CD4-positive, alpha-beta memory T cell (primary cell): ENCODE results near the gene EPM2A. TPM values are rescaled to one million over a fixed set of nuclear protein-coding genes. Genes with fewer than 3 reads are reported as not detected.

Source experiments
- CTCF ChIA-PET: fragments of 350-600 bp; sonication (Branson Sonifier 250); formaldehyde crosslinking; loops from one replicate; lab custom pipeline; 2021; ENCODE audit warnings: inconsistent platforms; ENCODE audit not compliant: partially characterized antibody; lab: Charles Lee
- POLR2A ChIA-PET: fragments of 350-600 bp; sonication (Branson Sonifier 250); formaldehyde crosslinking; loops from one replicate; lab custom pipeline; 2021; ENCODE audit not compliant: partially characterized antibody; lab: Charles Lee
- DNase-seq, 5 donors: peaks; one replicate each; pipeline versions ENCODE4 v3.0.0 to v3.0.0-alpha.2; 2020 to 2022; ENCODE audit warnings: mixed read lengths in 1 of 5
- H3K27ac ChIP-seq: one replicate; pipeline ENCODE4 v1.7.0; 2013; ENCODE audit warnings: low read depth, low read length
- H3K27me3 ChIP-seq: 2 replicates; pipeline ENCODE4 v1.7.0; 2013; ENCODE audit warnings: mild to moderate bottlenecking, low read length, moderate library complexity; ENCODE audit not compliant: insufficient read depth
- H3K36me3 ChIP-seq: 2 replicates; pipeline ENCODE4 v1.7.0; 2013; ENCODE audit warnings: mild to moderate bottlenecking, low read length, moderate library complexity; ENCODE audit not compliant: insufficient read depth
- H3K4me1 ChIP-seq: 2 replicates; pipeline ENCODE4 v1.7.0; 2013; ENCODE audit warnings: mild to moderate bottlenecking, low read length, moderate library complexity; ENCODE audit not compliant: insufficient read depth
- H3K4me3 ChIP-seq, 2 donors: one replicate each; pipeline ENCODE4 v1.7.0; 2013; ENCODE audit warnings: low read length in 2 of 2, mild to moderate bottlenecking in 1 of 2
- H3K9me3 ChIP-seq, 2 donors: one replicate each; pipeline ENCODE4 v1.7.0; 2013; ENCODE audit warnings: low read length in 2 of 2, control low read depth in 1 of 2; ENCODE audit not compliant: control insufficient read depth in 1 of 2
- H3K27ac Mint-ChIP-seq, 7 donors: one replicate each; pipeline ENCODE4 v1.8.0; 2020 to 2021; ENCODE audit warnings: mixed read lengths in 7 of 7, mild to moderate bottlenecking in 6 of 7, inconsistent platforms in 3 of 7, moderate library complexity in 3 of 7
- H3K27me3 Mint-ChIP-seq, 2 donors: one replicate each; pipeline ENCODE4 v1.8.0; 2020 to 2021; ENCODE audit warnings: mixed read lengths in 2 of 2
- H3K36me3 Mint-ChIP-seq, 2 donors: one replicate each; pipeline ENCODE4 v1.8.0; 2020 to 2021; ENCODE audit warnings: mixed read lengths in 2 of 2, inconsistent platforms in 1 of 2, mild to moderate bottlenecking in 1 of 2
- H3K4me1 Mint-ChIP-seq, 4 donors: one replicate each; pipeline ENCODE4 v1.8.0; 2020 to 2021; ENCODE audit warnings: mixed read lengths in 4 of 4, mild to moderate bottlenecking in 1 of 4
- H3K4me3 Mint-ChIP-seq, 8 donors: one replicate each; pipeline ENCODE4 v1.8.0; 2020 to 2021; ENCODE audit warnings: mixed read lengths in 8 of 8, mild to moderate bottlenecking in 7 of 8, moderate library complexity in 6 of 8, inconsistent platforms in 3 of 8
- H3K9me3 Mint-ChIP-seq, 8 donors: one replicate each; pipeline ENCODE4 v1.8.0; 2020 to 2021; ENCODE audit warnings: mixed read lengths in 8 of 8, mild to moderate bottlenecking in 5 of 8, inconsistent platforms in 3 of 8, moderate library complexity in 1 of 8
- intact Hi-C: fragments of 100-400 bp; cut with micrococcal nuclease; formaldehyde crosslinking; loops from one replicate; pipeline ENCODE4 v1.15.1; 2023
- polyA plus RNA-seq, 2 donors: library from polyadenylated mRNA; unstranded; fragments of 300-500 nt; fragmentation: Illumina TruSeq; gene quantifications; one replicate each; pipeline ENCODE4 v1.2.3, GENCODE V29; 2021
- total RNA-seq, 2 experiments: library from RNA; stranded (reverse); gene quantifications; one replicate each; pipeline ENCODE4 v1.2.3, GENCODE V29; 2021

The EPM2A gene
- total and polyA plus RNA-seq, 4 experiments from 2014 or later, result 2.6 to 15.1 (median 9.3) TPM

- Mint-ChIP-seq H3K4me3 (no peak overlapping the region), H3K27me3 (no peaks in the 10 kb centered on the region), H3K9me3 (no peaks in the 10 kb centered on the region), H3K27ac (no peak overlapping the region), H3K36me3 (peaks cover 17 to 36% of the 10 kb centered on the region in 2 donors), H3K4me1 (no peaks in the 10 kb centered on the region)
- intact Hi-C loops, result no loop called here
- H3K27me3 ChIP-seq, result no peaks in the 10 kb centered on the region
- H3K4me1 ChIP-seq, result no peaks in the 10 kb centered on the region
- no peaks in the 10 kb centered on the region for H3K36me3 ChIP-seq
- ChIA-PET POLR2A (no interaction called here), CTCF (interaction anchor here (2.7 kb wide), 1 partner anchor 7 kb away, joined by 23 read pairs; no protein-coding TSS in a partner anchor)
- no peak for DNase-seq
- H3K27ac ChIP-seq, result no peak overlapping the region
- no peak overlapping the region for H3K4me3 ChIP-seq
- H3K9me3 ChIP-seq, result no peaks in the 10 kb centered on the region
Observed at GRCh38 chr6:145626857-145627256, 108.5 kb downstream of the EPM2A start.

GRCh38 chr6:145623231-145623630, 112.1 kb downstream of the EPM2A start:
- ChIA-PET CTCF (interaction anchor here (1.4 kb wide), 1 partner anchor 10 kb away, joined by 9 read pairs; no protein-coding TSS in a partner anchor), POLR2A (no interaction called here)
- no peak overlapping the region for H3K27ac ChIP-seq
- Mint-ChIP-seq H3K4me3 (no peak overlapping the region), H3K9me3 (peaks cover 0 to 5% (median 0%) of the 10 kb centered on the region in 8 donors), H3K4me1 (no peaks in the 10 kb centered on the region), H3K27ac (no peak overlapping the region), H3K36me3 (peaks cover 10 to 14% of the 10 kb centered on the region in 2 donors), H3K27me3 (no peaks in the 10 kb centered on the region)
- H3K4me3 ChIP-seq, result no peak overlapping the region
- no peaks in the 10 kb centered on the region for H3K4me1 ChIP-seq
- H3K9me3 ChIP-seq, result no peaks in the 10 kb centered on the region
- no peak for DNase-seq
- intact Hi-C loops, result no loop called here
- H3K27me3 ChIP-seq, result no peaks in the 10 kb centered on the region
- no peaks in the 10 kb centered on the region for H3K36me3 ChIP-seq

DNA sequence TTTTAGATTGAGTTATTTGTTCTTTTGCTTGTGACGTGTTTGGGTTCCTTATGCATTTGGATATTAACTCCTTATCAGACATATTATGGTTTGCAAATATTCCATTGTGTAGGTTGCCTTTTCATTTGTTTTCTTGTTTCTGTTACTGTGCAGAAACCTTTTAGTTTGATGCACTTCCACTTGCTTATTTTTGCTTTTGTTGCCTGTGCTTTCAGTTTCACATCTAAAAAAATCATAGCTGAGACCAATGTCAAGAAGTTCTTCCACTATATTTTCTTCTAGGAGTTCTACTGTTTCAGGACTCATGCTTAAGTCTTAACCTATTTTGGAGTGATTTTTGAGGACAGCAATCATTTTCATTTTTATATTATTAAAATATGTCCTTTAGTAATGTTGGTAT, 113.5 kb downstream of the EPM2A start:
- no peak for DNase-seq
- H3K4me1 ChIP-seq, result no peaks in the 10 kb centered on the region
- H3K27me3 ChIP-seq, result no peaks in the 10 kb centered on the region
- peaks cover 0 to 8% (median under 1%) of the 10 kb centered on the region in 8 donors for H3K9me3 Mint-ChIP-seq
- intact Hi-C loops, result no loop called here
- POLR2A ChIA-PET, result no interaction called here
- no peak overlapping the region for H3K4me3 Mint-ChIP-seq
- no peak overlapping the region for H3K4me3 ChIP-seq
- CTCF ChIA-PET, result interaction anchor here (1.4 kb wide), 1 partner anchor 12 kb away, joined by 9 read pairs; no protein-coding TSS in a partner anchor
- no peak overlapping the region for H3K27ac Mint-ChIP-seq
- no peaks in the 10 kb centered on the region for H3K9me3 ChIP-seq
- H3K4me1 Mint-ChIP-seq, result no peaks in the 10 kb centered on the region
- H3K36me3 ChIP-seq, result no peaks in the 10 kb centered on the region
- no peak overlapping the region for H3K27ac ChIP-seq
- H3K36me3 Mint-ChIP-seq, result peaks cover 4 to 6% of the 10 kb centered on the region in 2 donors
- H3K27me3 Mint-ChIP-seq, result no peaks in the 10 kb centered on the region

DNA sequence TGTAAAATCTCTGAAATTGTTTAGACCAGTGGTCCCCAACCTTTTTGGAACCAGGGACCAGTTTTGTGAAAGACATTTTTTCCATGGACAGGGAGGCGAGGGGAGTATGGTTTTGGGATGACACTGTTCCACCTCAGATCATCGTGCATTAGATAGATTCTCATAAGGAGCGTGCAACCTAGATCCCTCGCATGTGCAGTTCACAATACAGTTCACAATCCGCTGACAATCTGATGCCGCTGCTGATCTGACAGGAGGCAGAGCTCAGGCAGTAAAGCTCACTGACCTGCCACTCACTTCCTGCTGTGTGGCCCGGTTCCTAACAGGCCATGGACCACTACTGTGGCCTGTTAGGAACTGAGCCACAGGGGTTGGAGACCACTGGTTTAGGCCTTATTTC, 115.2 kb downstream of the EPM2A start:
- H3K36me3 ChIP-seq, result no peaks in the 10 kb centered on the region
- ChIA-PET CTCF (interaction anchor here (0.7 kb wide), 1 partner anchor 14 kb away, joined by 4 read pairs; no protein-coding TSS in a partner anchor), POLR2A (no interaction called here)
- no peaks in the 10 kb centered on the region for H3K27me3 Mint-ChIP-seq
- no peaks in the 10 kb centered on the region for H3K27me3 ChIP-seq
- no peaks in the 10 kb centered on the region for H3K4me1 ChIP-seq
- intact Hi-C loops, result no loop called here
- no peak overlapping the region for H3K27ac Mint-ChIP-seq
- H3K9me3 ChIP-seq, result no peaks in the 10 kb centered on the region
- H3K4me3 ChIP-seq, result no peak overlapping the region
- H3K27ac ChIP-seq, result no peak overlapping the region
- DNase-seq, result no peak
- H3K4me3 Mint-ChIP-seq, result no peak overlapping the region
- no peaks in the 10 kb centered on the region for H3K36me3 Mint-ChIP-seq
- peaks cover 0 to 8% (median 3%) of the 10 kb centered on the region in 8 donors for H3K9me3 Mint-ChIP-seq
- H3K4me1 Mint-ChIP-seq, result no peaks in the 10 kb centered on the region

DNA sequence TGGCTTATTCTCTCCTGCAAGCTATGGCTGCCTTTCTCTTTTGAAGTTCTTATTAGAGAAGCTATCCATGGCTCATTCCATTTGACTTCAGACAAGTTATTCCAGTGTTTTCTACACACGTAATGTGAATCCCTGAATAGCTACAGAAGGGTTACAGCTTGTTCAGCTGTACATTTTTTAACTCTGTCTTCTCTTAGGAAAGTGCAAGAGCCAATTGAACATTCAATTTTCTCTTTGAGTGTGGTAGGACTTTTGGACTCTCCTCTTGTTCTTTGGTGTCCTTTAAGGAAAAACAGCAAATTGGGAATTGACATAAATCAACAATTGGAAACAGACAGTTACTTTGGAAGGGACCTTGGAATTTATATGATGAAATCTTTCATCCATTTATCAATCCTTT, 125.8 kb downstream of the EPM2A start:
- Mint-ChIP-seq H3K4me1 (no peaks in the 10 kb centered on the region), H3K4me3 (no peak overlapping the region), H3K27me3 (peaks cover 3 to 7% of the 10 kb centered on the region in 2 donors), H3K9me3 (peaks cover 0 to 3% (median 2%) of the 10 kb centered on the region in 8 donors), H3K27ac (no peak overlapping the region), H3K36me3 (no peaks in the 10 kb centered on the region)
- CTCF ChIA-PET, result interaction anchor here (7.1 kb wide), 1 partner anchor 25 kb away, joined by 41 read pairs; no protein-coding TSS in a partner anchor
- intact Hi-C loops, result no loop called here
- Histone ChIP-seq H3K9me3 (no peaks in the 10 kb centered on the region), H3K27ac (no peak overlapping the region), H3K36me3 (no peaks in the 10 kb centered on the region), H3K4me1 (no peaks in the 10 kb centered on the region), H3K4me3 (no peak overlapping the region), H3K27me3 (no peaks in the 10 kb centered on the region)
- POLR2A ChIA-PET, result no interaction called here
- DNase-seq, result no peak

DNA sequence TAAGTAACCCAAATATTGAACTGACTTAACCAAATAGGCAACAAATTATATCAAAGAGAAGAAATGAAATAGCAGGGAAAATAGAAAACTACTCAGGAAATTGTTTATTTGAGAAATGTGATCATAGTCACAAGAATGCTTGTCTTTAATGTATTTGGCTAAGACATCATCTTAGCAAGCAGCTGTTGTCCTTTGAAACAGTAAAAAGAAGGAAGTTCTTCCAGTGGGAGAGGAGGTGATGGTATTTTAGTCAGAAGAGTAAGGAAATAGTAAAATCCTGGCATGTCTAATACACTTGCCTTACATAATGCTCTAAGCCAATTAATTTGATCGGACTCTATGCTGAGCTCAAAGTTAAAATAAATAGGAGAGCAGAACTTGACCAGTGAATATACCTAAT, 126.5 kb downstream of the EPM2A start:
- H3K36me3 ChIP-seq, result no peaks in the 10 kb centered on the region
- DNase-seq, result no peak
- intact Hi-C loops, result no loop called here
- no peaks in the 10 kb centered on the region for H3K27me3 ChIP-seq
- no peaks in the 10 kb centered on the region for H3K4me1 ChIP-seq
- Mint-ChIP-seq H3K27ac (no peak overlapping the region), H3K4me3 (no peak overlapping the region), H3K36me3 (no peaks in the 10 kb centered on the region), H3K4me1 (no peaks in the 10 kb centered on the region), H3K27me3 (peaks cover 3 to 7% of the 10 kb centered on the region in 2 donors), H3K9me3 (peaks cover 0 to 3% (median under 1%) of the 10 kb centered on the region in 8 donors)
- no peak overlapping the region for H3K4me3 ChIP-seq
- H3K9me3 ChIP-seq, result no peaks in the 10 kb centered on the region
- ChIA-PET POLR2A (no interaction called here), CTCF (interaction anchor here (7.1 kb wide), 1 partner anchor 25 kb away, joined by 41 read pairs; no protein-coding TSS in a partner anchor)
- H3K27ac ChIP-seq, result no peak overlapping the region

GRCh38 chr6:145603991-145604390, 131.3 kb downstream of the EPM2A start:
- DNase-seq, result no peak
- Mint-ChIP-seq H3K4me1 (no peaks in the 10 kb centered on the region), H3K27ac (no peak overlapping the region), H3K27me3 (peaks cover 3 to 8% of the 10 kb centered on the region in 2 donors), H3K36me3 (no peaks in the 10 kb centered on the region), H3K4me3 (no peak overlapping the region), H3K9me3 (peaks cover 0 to 5% (median under 1%) of the 10 kb centered on the region in 8 donors)
- intact Hi-C loops, result no loop called here
- Histone ChIP-seq H3K36me3 (no peaks in the 10 kb centered on the region), H3K27ac (no peak overlapping the region), H3K9me3 (no peaks in the 10 kb centered on the region), H3K4me3 (no peak overlapping the region), H3K4me1 (no peaks in the 10 kb centered on the region), H3K27me3 (no peaks in the 10 kb centered on the region)
- ChIA-PET CTCF (interaction anchor here (7.1 kb wide), 1 partner anchor 30 kb away, joined by 41 read pairs; no protein-coding TSS in a partner anchor), POLR2A (no interaction called here)
